NCI-H128 (cell line): ENCODE data around the gene ILF3.

Source experiments
- DNase-seq: peaks from one replicate; lab custom pipeline; 2025; ENCODE audit not compliant: unreplicated experiment; lab: John Stamatoyannopoulos, UW

Gene ILF3

DNA sequence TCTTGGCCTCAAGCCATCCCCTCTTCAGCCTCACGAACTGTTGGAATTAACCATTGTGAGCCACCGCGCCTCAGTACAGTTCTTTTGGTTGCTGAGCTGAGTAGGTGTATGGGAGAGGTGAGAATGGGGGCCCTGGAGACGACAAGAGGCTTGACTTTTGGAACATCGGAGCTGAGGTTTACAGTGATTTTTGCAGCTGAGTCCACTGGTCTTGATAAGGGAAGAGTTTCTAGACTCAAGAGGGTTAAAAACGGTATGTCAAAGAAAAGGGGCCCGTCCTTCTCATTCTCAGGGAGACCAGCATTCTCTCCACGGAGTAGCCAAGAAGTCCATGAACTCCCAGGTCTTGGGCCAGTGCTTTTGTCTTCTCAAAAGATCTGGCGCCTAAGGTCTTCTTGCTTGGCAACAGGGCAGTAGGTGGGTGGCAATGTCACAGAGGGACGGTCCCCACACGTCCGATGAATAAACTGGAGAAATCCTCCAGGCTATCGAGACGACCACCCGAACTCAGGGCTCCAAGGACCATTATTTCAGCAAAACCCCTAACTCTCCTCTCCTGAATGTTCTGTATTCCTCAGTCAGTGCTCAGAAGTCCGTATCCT, 40.7 kb downstream of the ILF3 start:
- no peak for DNase-seq

DNA sequence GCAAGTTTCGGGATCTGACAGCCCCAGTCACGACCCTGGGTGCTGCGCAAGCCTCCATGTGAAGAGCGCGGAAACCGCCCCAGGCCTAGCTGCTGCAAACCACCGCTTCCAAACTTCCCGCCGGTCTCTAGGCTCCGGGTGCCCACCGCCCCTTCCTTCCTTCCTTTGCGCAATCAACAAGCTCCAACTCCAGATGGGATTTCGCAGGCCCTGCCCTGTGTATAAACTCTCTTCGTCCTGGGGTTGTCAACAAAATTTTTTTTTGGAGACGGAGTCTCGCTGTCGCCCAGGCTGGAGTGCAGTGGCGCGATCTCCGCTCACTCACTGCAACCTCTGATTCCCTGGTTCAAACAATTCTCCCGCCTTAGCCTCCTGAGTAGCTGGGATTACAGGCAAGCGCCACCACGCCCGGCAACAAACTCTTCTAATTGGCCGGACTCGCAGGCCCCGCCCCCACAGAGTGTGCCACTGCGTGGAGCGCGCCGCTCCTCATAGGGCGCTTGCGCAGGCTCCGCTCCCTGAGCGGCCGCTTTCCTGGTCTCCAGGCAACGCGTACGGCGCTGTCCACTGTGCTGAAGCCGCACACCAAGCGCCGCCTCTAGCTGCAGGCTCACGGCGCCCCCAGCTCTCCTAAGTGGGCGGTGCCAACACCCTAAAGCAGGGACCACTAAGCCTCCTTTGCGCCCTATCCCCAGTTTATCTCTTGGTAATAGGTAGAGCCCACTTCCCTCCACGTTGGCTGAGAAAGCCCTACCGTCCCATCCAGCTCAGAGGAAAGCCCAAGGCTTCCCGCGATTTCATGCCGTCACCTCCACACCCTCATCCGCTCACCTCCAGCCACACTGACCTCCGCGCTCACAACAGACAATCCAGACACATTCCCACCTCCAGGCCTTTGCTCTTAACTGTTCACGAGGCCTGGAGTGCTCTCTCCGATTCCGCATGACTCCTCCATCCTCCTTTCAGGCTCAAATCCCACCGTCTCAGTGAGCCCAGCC, 41.6 kb downstream of the ILF3 start:
- peak; percentile 94 for DNase-seq

- DNase-seq, result no peak
These were observed 45.6 kb downstream of the ILF3 start for GRCh38 chr19:10699650-10700335.

DNA sequence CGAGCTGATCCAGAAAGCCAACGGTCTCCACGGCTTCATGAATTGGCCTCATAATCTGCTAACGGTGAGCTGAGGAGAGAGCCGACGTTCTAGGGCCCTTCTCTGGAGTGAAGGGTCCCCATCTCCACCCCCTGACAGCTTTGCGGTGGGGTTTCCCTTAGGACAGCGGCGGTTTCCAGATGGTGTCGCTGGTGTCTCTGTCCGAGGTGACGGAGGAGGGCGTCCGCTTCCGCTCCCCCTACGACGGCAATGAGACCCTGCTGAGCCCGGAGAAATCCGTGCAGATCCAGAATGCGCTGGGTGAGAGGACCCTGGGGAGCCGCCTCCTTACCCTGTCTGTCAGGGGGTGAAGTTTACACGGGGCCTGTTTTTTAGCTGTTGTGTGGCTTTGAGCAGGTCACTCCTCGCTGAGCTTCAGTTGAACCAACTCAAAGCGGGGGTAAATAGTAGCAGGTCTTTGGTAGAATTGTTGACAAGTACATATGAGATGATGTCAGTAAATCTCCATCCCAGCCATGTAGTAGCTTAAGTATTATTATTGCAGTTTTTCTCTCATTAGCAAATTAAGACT, 47.9 kb downstream of the ILF3 start:
- no peak for DNase-seq

- DNase-seq, result no peak
These were observed 52.8 kb downstream of the ILF3 start for GRCh38 chr19:10706990-10707389.

DNA sequence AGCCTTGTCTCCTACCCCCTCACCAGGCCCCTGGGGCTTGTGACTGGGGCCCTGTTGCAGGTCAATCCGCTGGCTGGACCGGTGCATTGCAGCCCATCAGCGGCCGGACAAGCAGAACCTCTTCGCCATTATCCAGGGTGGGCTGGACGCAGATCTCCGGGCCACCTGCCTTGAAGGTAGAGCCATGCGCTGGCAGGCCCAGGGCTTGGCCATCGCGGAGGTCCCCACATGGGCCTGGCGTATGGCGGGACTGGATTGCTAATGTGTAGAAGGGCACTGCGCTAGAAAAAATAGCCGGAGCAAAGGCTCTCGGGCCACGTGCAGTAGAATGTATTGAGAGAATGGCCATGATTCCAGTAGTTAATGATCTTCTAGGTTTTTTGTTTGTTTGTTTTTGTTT, 53.3 kb downstream of the ILF3 start:
- no peak for DNase-seq

DNA sequence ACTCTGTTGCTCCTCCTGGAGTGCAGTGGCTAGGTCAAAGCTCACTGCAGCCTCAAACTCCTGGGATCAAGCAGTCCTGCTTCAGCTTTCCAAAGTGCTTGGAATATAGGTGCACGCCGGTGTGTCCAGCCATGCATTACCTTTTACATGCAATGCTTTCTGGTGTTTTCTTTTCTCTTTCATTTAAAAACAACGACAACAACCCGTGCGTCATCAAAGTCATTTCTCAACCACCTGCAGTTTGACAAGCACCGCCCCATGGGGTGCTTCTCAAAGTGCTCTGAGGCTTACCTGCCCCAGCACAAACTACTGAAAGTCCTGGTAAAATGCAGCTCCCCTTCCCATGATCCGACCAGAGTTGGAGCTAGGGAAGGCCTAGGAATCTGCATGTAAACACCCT, 54.1 kb downstream of the ILF3 start:
- DNase-seq, result no peak

GRCh38 chr19:10712045-10712444, 57.9 kb downstream of the ILF3 start:
- DNase-seq, result no peak

DNA sequence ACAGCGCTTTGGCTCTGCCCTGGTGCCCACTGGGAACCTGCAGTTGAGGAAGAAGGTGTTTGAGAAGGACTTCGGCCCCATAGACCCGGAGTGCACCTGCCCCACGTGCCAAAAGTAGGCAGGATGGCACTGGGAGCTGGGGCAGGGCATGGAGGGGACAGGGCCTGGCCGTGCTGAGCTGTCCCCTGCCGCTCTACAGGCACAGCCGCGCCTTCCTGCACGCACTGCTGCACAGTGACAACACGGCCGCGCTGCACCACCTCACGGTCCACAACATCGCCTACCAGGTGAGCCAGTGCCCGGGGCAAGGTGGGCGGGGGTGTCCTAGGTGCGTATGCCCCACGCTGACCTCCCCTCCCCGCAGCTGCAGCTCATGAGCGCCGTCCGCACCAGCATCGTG, 58.6 kb downstream of the ILF3 start:
- no peak for DNase-seq

- DNase-seq, result no peak
These were observed 59.2 kb downstream of the ILF3 start for GRCh38 chr19:10713317-10713716.

GRCh38 chr19:10717054-10717355, 62.9 kb downstream of the ILF3 start:
- no peak for DNase-seq

- peak; percentile 99 for DNase-seq
These were observed 63.4 kb downstream of the ILF3 start, which contains the start of gene DNM2 for GRCh38 chr19:10717356-10718204. DNM2 (plus strand) TSS chr19:10718079; CDS start chr19:10718243, 164 bp downstream.

GRCh38 chr19:10718205-10719196, 64.4 kb downstream of the ILF3 start:
- DNase-seq, result no peak

DNA sequence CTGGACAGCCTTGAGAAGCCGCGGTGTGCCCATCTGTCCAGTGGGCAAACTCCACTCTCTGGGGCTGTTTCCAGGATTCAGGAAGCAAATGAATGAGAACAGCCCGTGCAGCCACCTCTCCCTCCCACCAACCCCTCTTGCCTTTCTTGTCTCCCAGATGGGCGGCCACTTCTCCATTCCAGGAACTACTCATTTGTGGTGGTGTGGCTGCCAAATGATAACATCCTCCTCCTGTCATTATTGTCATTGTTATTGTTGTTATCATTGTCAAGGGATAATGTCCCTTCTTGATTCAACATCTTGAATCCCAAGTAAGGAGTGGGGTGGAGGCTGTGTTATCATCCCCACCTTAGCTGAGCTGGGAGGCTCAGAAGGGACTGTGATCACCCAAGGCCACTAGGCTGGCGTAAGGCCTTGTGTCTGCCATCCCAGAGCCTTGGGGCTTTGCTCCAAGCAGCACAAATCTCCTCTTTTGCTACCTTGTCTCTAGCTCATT, 65.4 kb downstream of the ILF3 start:
- DNase-seq, result no peak

DNA sequence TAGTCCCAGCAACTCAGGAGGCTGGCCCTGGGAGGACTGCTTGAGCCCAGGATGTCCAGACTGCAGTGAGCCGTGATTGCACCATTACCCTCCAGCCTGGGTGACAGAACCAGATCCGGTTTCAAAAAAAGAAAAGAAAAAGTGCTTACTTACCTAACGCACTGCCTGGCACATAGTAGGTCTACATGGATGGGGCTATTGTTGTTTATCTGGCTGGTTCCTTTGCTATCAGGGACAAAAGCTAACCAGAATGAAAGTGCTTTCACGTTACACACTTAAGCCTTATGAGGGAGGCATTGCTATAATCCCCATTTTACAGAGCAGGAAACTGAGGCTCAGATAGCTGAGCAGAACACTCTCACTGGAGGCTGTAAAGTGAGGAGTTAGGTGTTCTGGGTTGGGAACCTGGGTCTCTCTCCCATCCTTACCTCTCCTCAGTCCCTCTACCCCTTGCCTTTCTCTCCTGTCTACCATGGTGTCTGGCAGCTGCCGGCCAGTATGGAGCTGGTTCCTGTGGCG, 66.5 kb downstream of the ILF3 start:
- no peak for DNase-seq

GRCh38 chr19:10723591-10723990, 69.4 kb downstream of the ILF3 start:
- no peak for DNase-seq

- DNase-seq, result no peak
These were observed 70.5 kb downstream of the ILF3 start for GRCh38 chr19:10724573-10725071.

- no peak for DNase-seq
These were observed 71.3 kb downstream of the ILF3 start for GRCh38 chr19:10725415-10725814.

DNA sequence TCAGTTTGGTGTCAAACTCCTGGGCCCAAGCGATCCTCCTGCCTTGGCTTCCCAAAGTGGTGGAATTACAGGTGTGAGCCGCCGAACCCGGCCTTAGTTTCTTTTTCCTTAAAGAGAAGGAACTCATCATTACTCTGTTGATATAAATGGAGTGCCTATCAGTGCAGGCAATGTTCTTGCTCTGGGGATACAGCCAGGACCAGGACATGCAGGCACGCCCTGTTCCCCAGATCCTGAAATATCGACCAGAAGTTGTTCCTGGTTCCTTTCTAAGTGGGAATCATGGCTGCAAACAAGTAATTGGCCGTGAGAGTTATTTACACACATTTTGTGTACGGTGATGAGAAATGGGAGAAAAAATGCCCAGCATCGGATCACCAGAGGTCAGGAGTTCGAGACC, 72.1 kb downstream of the ILF3 start:
- no peak for DNase-seq
